ENCODE measurements around the gene C10orf90.

Gene C10orf90

DNA sequence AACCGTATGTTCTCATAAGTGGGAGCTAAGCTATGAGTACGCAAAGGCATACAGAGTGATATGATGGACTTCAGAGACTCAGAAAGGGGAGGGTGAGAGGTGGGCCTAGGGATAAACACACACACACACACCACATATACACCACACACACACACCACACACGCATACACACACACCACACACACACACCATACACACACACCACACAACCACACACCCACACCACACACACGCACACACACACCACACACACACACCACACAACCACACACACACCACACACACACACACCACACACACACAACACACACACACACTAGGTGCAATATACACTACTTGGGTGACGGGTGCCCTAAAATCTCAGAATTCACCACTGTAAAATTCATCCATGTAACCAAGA lies 168.7 kb downstream of the C10orf90 start (continued):
- TF ChIP-seq ZNF488 (tag by site-specific recombination; IDR thresholded peaks at IDR 0.05) (no peak), ZNF571 (tag by site-specific recombination; IDR thresholded peaks at IDR 0.05) (no peak), ZNF274 (IDR thresholded peaks at IDR 0.05; ENCODE audit: low read length) (no peak), ZNF274 (tag by site-specific recombination; IDR thresholded peaks at IDR 0.05; ENCODE audit: borderline replicate concordance) (no peak), ZNF266 (tag by site-specific recombination; IDR thresholded peaks at IDR 0.05; ENCODE audit: low read depth) (no peak), ZNF544 (tag by site-specific recombination; IDR thresholded peaks at IDR 0.05) (no peak), ZIC2 (tag by site-specific recombination; IDR thresholded peaks at IDR 0.05) (no peak), PBX3 (CRISPR knock-in tag; IDR thresholded peaks at IDR 0.05) (no peak), ZSCAN23 (tag by site-specific recombination; IDR thresholded peaks at IDR 0.05) (no peak), ZNF138 (tag by site-specific recombination; IDR thresholded peaks at IDR 0.05; ENCODE audit: borderline replicate concordance) (no peak), ZNF404 (tag by site-specific recombination; IDR thresholded peaks at IDR 0.05) (no peak), ZNF548 (tag by site-specific recombination; IDR thresholded peaks at IDR 0.05) (no peak), ZNF140 (tag by site-specific recombination; IDR thresholded peaks at IDR 0.05) (peak; percentile 6; the same call in 1 of the 2 replicates), ZNF510 (tag by site-specific recombination; IDR thresholded peaks at IDR 0.05; ENCODE audit: insufficient replicate concordance) (no peak), ZNF211 (tag by site-specific recombination; IDR thresholded peaks at IDR 0.05; ENCODE audit: low read depth) (no peak), SETDB1 (IDR thresholded peaks at IDR 0.05; ENCODE audit: insufficient read length, low read length) (no peak)
- TF ChIP-seq, protein P1, sequence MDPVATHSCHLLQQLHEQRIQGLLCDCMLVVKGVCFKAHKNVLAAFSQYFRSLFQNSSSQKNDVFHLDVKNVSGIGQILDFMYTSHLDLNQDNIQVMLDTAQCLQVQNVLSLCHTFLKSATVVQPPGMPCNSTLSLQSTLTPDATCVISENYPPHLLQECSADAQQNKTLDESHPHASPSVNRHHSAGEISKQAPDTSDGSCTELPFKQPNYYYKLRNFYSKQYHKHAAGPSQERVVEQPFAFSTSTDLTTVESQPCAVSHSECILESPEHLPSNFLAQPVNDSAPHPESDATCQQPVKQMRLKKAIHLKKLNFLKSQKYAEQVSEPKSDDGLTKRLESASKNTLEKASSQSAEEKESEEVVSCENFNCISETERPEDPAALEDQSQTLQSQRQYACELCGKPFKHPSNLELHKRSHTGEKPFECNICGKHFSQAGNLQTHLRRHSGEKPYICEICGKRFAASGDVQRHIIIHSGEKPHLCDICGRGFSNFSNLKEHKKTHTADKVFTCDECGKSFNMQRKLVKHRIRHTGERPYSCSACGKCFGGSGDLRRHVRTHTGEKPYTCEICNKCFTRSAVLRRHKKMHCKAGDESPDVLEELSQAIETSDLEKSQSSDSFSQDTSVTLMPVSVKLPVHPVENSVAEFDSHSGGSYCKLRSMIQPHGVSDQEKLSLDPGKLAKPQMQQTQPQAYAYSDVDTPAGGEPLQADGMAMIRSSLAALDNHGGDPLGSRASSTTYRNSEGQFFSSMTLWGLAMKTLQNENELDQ (tag by site-specific recombination; IDR thresholded peaks at IDR 0.05; ENCODE audit: low read depth), result no peak
- TF ChIP-seq, protein P2, sequence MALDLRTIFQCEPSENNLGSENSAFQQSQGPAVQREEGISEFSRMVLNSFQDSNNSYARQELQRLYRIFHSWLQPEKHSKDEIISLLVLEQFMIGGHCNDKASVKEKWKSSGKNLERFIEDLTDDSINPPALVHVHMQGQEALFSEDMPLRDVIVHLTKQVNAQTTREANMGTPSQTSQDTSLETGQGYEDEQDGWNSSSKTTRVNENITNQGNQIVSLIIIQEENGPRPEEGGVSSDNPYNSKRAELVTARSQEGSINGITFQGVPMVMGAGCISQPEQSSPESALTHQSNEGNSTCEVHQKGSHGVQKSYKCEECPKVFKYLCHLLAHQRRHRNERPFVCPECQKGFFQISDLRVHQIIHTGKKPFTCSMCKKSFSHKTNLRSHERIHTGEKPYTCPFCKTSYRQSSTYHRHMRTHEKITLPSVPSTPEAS (tag by site-specific recombination; IDR thresholded peaks at IDR 0.05), result 0 out of 2 replicates have a peak, but pooled peaks have one; percentile 21
- TF ChIP-seq, protein P3, sequence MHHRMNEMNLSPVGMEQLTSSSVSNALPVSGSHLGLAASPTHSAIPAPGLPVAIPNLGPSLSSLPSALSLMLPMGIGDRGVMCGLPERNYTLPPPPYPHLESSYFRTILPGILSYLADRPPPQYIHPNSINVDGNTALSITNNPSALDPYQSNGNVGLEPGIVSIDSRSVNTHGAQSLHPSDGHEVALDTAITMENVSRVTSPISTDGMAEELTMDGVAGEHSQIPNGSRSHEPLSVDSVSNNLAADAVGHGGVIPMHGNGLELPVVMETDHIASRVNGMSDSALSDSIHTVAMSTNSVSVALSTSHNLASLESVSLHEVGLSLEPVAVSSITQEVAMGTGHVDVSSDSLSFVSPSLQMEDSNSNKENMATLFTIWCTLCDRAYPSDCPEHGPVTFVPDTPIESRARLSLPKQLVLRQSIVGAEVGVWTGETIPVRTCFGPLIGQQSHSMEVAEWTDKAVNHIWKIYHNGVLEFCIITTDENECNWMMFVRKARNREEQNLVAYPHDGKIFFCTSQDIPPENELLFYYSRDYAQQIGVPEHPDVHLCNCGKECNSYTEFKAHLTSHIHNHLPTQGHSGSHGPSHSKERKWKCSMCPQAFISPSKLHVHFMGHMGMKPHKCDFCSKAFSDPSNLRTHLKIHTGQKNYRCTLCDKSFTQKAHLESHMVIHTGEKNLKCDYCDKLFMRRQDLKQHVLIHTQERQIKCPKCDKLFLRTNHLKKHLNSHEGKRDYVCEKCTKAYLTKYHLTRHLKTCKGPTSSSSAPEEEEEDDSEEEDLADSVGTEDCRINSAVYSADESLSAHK (tag by site-specific recombination; IDR thresholded peaks at IDR 0.05), result no peak
- TF ChIP-seq, protein P4, sequence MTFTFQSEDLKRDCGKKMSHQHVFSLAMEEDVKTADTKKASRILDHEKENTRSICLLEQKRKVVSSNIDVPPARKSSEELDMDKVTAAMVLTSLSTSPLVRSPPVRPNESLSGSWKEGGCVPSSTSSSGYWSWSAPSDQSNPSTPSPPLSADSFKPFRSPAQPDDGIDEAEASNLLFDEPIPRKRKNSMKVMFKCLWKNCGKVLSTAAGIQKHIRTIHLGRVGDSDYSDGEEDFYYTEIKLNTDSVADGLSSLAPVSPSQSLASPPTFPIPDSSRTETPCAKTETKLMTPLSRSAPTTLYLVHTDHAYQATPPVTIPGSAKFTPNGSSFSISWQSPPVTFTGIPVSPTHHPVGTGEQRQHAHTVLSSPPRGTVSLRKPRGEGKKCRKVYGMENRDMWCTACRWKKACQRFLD (tag by site-specific recombination; IDR thresholded peaks at IDR 0.05), result no peak
- TF ChIP-seq, protein P5, sequence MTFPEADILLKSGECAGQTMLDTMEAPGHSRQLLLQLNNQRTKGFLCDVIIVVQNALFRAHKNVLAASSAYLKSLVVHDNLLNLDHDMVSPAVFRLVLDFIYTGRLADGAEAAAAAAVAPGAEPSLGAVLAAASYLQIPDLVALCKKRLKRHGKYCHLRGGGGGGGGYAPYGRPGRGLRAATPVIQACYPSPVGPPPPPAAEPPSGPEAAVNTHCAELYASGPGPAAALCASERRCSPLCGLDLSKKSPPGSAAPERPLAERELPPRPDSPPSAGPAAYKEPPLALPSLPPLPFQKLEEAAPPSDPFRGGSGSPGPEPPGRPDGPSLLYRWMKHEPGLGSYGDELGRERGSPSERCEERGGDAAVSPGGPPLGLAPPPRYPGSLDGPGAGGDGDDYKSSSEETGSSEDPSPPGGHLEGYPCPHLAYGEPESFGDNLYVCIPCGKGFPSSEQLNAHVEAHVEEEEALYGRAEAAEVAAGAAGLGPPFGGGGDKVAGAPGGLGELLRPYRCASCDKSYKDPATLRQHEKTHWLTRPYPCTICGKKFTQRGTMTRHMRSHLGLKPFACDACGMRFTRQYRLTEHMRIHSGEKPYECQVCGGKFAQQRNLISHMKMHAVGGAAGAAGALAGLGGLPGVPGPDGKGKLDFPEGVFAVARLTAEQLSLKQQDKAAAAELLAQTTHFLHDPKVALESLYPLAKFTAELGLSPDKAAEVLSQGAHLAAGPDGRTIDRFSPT (tag by site-specific recombination; IDR thresholded peaks at IDR 0.05), result no peak

All from HEK293 (cell line).